Tibial nerve (tissue), 4 donors: ENCODE data around the gene HS6ST3.

Experiments
- EP300 ChIP-seq, 2 donors: sonication (generic); formaldehyde crosslinking; IDR thresholded peaks; one replicate each; pipeline ENCODE4 v1.6.1; 2017; ENCODE audit warnings: antibody characterized with exemption in 2 of 2, mild to moderate bottlenecking in 1 of 2
- POLR2A ChIP-seq, 2 donors: fragments of 450-650 bp; IDR thresholded peaks; one replicate each; pipeline ENCODE4 v1.6.1; 2017; ENCODE audit warnings: antibody characterized with exemption in 2 of 2, mild to moderate bottlenecking in 2 of 2, moderate library complexity in 2 of 2
- TF ChIP-seq, protein P1 (sequence below), 5 experiments: fragments of 200-600 bp in 3 of 5; fragments of 450-650 bp in 2 of 5; sonication (generic) in 3 of 5; IDR thresholded peaks; one replicate each; pipeline ENCODE4 v1.5.1; 2016 to 2019; ENCODE audit warnings: antibody characterized with exemption in 5 of 5, mild to moderate bottlenecking in 3 of 5, moderate library complexity in 2 of 5

GRCh38 chr13:96279904-96280303 is 190.0 kb downstream of the HS6ST3 start:
- TF ChIP-seq, protein P1, sequence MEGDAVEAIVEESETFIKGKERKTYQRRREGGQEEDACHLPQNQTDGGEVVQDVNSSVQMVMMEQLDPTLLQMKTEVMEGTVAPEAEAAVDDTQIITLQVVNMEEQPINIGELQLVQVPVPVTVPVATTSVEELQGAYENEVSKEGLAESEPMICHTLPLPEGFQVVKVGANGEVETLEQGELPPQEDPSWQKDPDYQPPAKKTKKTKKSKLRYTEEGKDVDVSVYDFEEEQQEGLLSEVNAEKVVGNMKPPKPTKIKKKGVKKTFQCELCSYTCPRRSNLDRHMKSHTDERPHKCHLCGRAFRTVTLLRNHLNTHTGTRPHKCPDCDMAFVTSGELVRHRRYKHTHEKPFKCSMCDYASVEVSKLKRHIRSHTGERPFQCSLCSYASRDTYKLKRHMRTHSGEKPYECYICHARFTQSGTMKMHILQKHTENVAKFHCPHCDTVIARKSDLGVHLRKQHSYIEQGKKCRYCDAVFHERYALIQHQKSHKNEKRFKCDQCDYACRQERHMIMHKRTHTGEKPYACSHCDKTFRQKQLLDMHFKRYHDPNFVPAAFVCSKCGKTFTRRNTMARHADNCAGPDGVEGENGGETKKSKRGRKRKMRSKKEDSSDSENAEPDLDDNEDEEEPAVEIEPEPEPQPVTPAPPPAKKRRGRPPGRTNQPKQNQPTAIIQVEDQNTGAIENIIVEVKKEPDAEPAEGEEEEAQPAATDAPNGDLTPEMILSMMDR (IDR thresholded peaks at IDR 0.05) = no peak
- no peak for TF ChIP-seq EP300 (IDR thresholded peaks at IDR 0.05)
- TF ChIP-seq POLR2A (IDR thresholded peaks at IDR 0.05) = no peak
